HepG2 (cell line): ENCODE data around the gene ANAPC5. TPM values are rescaled to one million over a fixed set of nuclear protein-coding genes. Genes with fewer than 3 reads are reported as not detected.

Source experiments
- ARID3A ChIP-seq: IDR thresholded peaks from 2 replicates; pipeline ENCODE4 v1.6.1; 2012; ENCODE audit warnings: low read depth, low read length, improper control_type of control experiment
- EEA1 ChIP-seq: sonication (generic); formaldehyde crosslinking; IDR thresholded peaks from 2 replicates; pipeline ENCODE4 v1.5.1; 2020; ENCODE audit warnings: mild to moderate bottlenecking, missing genetic modification reagents, borderline replicate concordance
- FOXJ3 ChIP-seq: sonication (generic); formaldehyde crosslinking; IDR thresholded peaks from 2 replicates; pipeline ENCODE4 v1.4.0; 2020; ENCODE audit warnings: missing genetic modification reagents, mild to moderate bottlenecking, borderline replicate concordance
- FOXK1 ChIP-seq: sonication (generic); formaldehyde crosslinking; IDR thresholded peaks from 2 replicates; pipeline ENCODE4 v1.4.0; 2020; ENCODE audit warnings: low read depth, missing genetic modification reagents, borderline replicate concordance
- GATAD1 ChIP-seq: IDR thresholded peaks from 2 replicates; pipeline ENCODE4 v1.6.1; 2016; ENCODE audit warnings: missing genetic modification reagents, missing compliant biosample characterization
- HOMEZ ChIP-seq: IDR thresholded peaks from 2 replicates; pipeline ENCODE4 v1.6.1; 2016; ENCODE audit warnings: low read depth
- JUND ChIP-seq: sonication (generic); formaldehyde crosslinking; IDR thresholded peaks from 2 replicates; pipeline ENCODE4 v1.8.0; 2022; ENCODE audit warnings: mild to moderate bottlenecking, missing genetic modification reagents
- KAT2B ChIP-seq: fragments of 150-350 bp; IDR thresholded peaks from 2 replicates; pipeline ENCODE4 v1.6.1; 2014; ENCODE audit warnings: low read depth, low read length, borderline replicate concordance
- KLF16 ChIP-seq, 2 experiments: sonication (generic) in 1 of 2; formaldehyde crosslinking in 1 of 2; IDR thresholded peaks; 2 replicates each; pipeline versions ENCODE4 v1.6.1 to v1.8.0; 2016 to 2023; ENCODE audit warnings: missing genetic modification reagents in 2 of 2, missing compliant biosample characterization in 1 of 2
- MAZ ChIP-seq, 2 experiments: sonication (generic) in 1 of 2; formaldehyde crosslinking in 1 of 2; IDR thresholded peaks; 2 replicates each; pipeline versions ENCODE4 v1.5.0 to v1.6.1; 2012 to 2020; ENCODE audit warnings: low read depth in 2 of 2, mild to moderate bottlenecking in 2 of 2, borderline replicate concordance in 1 of 2, improper control_type of control experiment in 1 of 2, low read length in 1 of 2, missing genetic modification reagents in 1 of 2, moderate library complexity in 1 of 2
- NFYC ChIP-seq: IDR thresholded peaks from 2 replicates; pipeline ENCODE4 v1.6.1; 2016; ENCODE audit warnings: missing genetic modification reagents, missing compliant biosample characterization
- SMAD3 ChIP-seq: sonication (generic); formaldehyde crosslinking; IDR thresholded peaks from 2 replicates; pipeline ENCODE4 v1.4.0; 2020; ENCODE audit warnings: missing genetic modification reagents
- TGIF2 ChIP-seq: IDR thresholded peaks from 2 replicates; pipeline ENCODE4 v1.6.1; 2016; ENCODE audit warnings: control low read depth, missing compliant biosample characterization
- U2AF2 ChIP-seq: fragments of 200-400 bp; formaldehyde crosslinking; IDR thresholded peaks from 2 replicates; pipeline ENCODE4 v1.6.1; 2017; ENCODE audit warnings: low read depth, mild to moderate bottlenecking, low read length
- ZC3H13 ChIP-seq: sonication (generic); formaldehyde crosslinking; IDR thresholded peaks from 2 replicates; pipeline ENCODE4 v1.8.1; 2023; ENCODE audit warnings: mild to moderate bottlenecking, missing genetic modification reagents, moderate library complexity
- ZNF232 ChIP-seq: sonication (generic); formaldehyde crosslinking; IDR thresholded peaks from 2 replicates; pipeline ENCODE4 v1.4.0; 2020; ENCODE audit warnings: missing genetic modification reagents, borderline replicate concordance
- ZNF251 ChIP-seq: sonication (generic); formaldehyde crosslinking; IDR thresholded peaks from 2 replicates; pipeline ENCODE4 v1.9.0; 2021; ENCODE audit warnings: mild to moderate bottlenecking, missing genetic modification reagents
- ZNF788 ChIP-seq: sonication (generic); formaldehyde crosslinking; IDR thresholded peaks from 2 replicates; pipeline ENCODE4 v1.5.0; 2020; ENCODE audit warnings: mild to moderate bottlenecking, missing genetic modification reagents, borderline replicate concordance
- polyA plus RNA-seq, 8 experiments: library from polyadenylated mRNA; depleted of rRNA in 3 of 8; stranded (reverse) in 7 of 8; unstranded in 1 of 8; fragments of >200 nt; fragmentation: Illumina TruSeq in 4 of 8; extraction: Trizol in 4 of 8; gene quantifications; 2 replicates each; pipeline versions ENCODE4 v1.2.1 to v1.2.3, GENCODE V29; 2011 to 2016; ENCODE audit warnings: low read depth in 4 of 8, missing spikeins in 1 of 8, mixed read lengths in 1 of 8; ENCODE audit not compliant: insufficient read depth in 1 of 8
- total RNA-seq, 5 experiments: library from RNA; depleted of rRNA; stranded (reverse); fragments of >200 nt; fragmentation: Illumina TruSeq; extraction: Trizol; gene quantifications; 2 replicates each; pipeline ENCODE4 v1.2.3, GENCODE V29; 2016; ENCODE audit warnings: low read depth in 1 of 5
- TF ChIP-seq, protein P1 (sequence below): IDR thresholded peaks from 2 replicates; pipeline ENCODE4 v1.6.1; 2016; ENCODE audit warnings: mild to moderate bottlenecking
- TF ChIP-seq, protein P2 (sequence below): sonication (generic); formaldehyde crosslinking; IDR thresholded peaks from 2 replicates; pipeline ENCODE4 v1.5.0; 2020; ENCODE audit warnings: missing genetic modification reagents
- TF ChIP-seq, protein P3 (sequence below): IDR thresholded peaks from 2 replicates; pipeline ENCODE4 v1.6.1; 2012; ENCODE audit warnings: inconsistent platforms
- TF ChIP-seq, protein P4 (sequence below): IDR thresholded peaks from 2 replicates; pipeline ENCODE4 v1.6.1; 2016; ENCODE audit warnings: missing genetic modification reagents, missing compliant biosample characterization

The ANAPC5 gene
- total and polyA plus RNA-seq, 2 of the 13 experiments (the other 11 are each of a cell fraction or from before 2014, with no cell fraction given), result 146 to 161 TPM

DNA sequence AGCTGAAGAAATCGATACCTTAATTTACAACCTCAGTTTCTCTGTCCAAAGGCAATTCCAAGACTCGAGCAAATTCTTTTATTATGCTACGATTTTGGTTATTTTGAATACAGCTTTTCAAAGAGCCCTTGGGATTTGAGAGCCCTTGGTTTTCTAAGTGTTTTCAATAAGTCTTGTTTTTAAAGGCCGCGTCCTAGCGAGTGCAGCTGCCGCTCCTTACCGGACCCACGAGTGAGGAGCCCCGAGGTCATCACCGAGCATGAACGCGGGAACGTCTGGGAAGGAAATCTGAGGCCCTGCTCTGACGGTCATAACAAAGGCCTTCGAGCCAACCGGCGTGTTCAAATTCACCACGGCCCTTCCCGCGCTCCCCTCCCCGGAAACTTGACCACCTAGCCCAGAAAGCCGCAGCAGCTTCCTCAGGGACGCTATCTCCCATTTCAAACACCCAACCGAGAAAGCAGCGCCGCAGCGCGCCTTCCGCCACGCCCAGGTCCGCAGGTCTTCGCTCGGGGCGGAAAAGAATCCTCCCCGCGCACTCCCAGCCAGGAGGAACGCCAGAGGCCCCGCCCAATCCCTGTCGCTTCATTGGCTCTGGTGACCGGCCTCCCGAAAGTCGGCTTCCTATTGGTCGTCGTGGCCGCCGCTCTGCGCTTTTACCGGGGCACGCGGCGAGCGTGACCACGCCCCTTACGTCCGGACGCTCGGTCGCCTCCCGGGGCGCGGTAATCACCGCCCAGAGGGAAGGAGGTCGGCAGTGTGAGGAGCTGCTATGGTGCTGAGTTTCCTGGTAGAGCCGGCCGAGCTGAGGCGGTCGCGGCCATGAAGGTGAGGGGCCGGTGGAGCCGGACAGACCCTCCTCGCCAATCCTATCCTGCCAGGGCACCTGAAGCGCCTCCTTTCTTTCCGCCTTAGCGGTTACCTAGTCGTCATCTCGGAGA, 47.5 kb upstream of the ANAPC5 start, which contains the start of gene RNF34 (continued):
- TF ChIP-seq MAZ (IDR thresholded peaks at IDR 0.05; ENCODE audit: borderline replicate concordance, low read depth, low read length) (0 out of 2 replicates have a peak, but pooled peaks have one; percentile 20), MAZ (CRISPR knock-in tag; IDR thresholded peaks at IDR 0.05; ENCODE audit: low read depth) (peak; percentile 55), JUND (no peak), KLF16 (CRISPR knock-in tag; IDR thresholded peaks at IDR 0.05) (peak in 1 of 2 experiments; percentile 49; a peak in 1 of 4 replicates), ZNF788 (CRISPR knock-in tag) (no peak), ZC3H13 (CRISPR knock-in tag) (peak; percentile 58), KAT2B (no peak), FOXJ3 (CRISPR knock-in tag) (0 out of 2 replicates have a peak, but pooled peaks have one; percentile 13), GATAD1 (CRISPR knock-in tag) (peak; percentile 80), ZNF232 (CRISPR knock-in tag) (no peak; the same call in 1 of the 2 replicates), NFYC (CRISPR knock-in tag) (peak; percentile 98), HOMEZ (CRISPR knock-in tag) (no peak), ZNF251 (CRISPR knock-in tag) (no peak), U2AF2 (no peak), EEA1 (no peak), FOXK1 (peak; percentile 67; the same call in 1 of the 2 replicates), TGIF2 (CRISPR knock-in tag) (peak; percentile 73; the same call in 1 of the 2 replicates), SMAD3 (CRISPR knock-in tag) (no peak), ARID3A (no peak)
- TF ChIP-seq, protein P1, sequence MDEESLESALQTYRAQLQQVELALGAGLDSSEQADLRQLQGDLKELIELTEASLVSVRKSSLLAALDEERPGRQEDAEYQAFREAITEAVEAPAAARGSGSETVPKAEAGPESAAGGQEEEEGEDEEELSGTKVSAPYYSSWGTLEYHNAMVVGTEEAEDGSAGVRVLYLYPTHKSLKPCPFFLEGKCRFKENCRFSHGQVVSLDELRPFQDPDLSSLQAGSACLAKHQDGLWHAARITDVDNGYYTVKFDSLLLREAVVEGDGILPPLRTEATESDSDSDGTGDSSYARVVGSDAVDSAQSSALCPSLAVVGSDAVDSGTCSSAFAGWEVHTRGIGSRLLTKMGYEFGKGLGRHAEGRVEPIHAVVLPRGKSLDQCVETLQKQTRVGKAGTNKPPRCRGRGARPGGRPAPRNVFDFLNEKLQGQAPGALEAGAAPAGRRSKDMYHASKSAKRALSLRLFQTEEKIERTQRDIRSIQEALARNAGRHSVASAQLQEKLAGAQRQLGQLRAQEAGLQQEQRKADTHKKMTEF (CRISPR knock-in tag), result peak; percentile 80
- TF ChIP-seq, protein P2, sequence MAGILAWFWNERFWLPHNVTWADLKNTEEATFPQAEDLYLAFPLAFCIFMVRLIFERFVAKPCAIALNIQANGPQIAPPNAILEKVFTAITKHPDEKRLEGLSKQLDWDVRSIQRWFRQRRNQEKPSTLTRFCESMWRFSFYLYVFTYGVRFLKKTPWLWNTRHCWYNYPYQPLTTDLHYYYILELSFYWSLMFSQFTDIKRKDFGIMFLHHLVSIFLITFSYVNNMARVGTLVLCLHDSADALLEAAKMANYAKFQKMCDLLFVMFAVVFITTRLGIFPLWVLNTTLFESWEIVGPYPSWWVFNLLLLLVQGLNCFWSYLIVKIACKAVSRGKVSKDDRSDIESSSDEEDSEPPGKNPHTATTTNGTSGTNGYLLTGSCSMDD (CRISPR knock-in tag), result no peak
- TF ChIP-seq, protein P3, sequence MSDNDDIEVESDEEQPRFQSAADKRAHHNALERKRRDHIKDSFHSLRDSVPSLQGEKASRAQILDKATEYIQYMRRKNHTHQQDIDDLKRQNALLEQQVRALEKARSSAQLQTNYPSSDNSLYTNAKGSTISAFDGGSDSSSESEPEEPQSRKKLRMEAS, result peak; percentile 85
- TF ChIP-seq, protein P4, sequence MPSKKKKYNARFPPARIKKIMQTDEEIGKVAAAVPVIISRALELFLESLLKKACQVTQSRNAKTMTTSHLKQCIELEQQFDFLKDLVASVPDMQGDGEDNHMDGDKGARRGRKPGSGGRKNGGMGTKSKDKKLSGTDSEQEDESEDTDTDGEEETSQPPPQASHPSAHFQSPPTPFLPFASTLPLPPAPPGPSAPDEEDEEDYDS (CRISPR knock-in tag), result peak; percentile 94
